Activated CD4-positive, alpha-beta T cell treated with anti-CD3 and anti-CD28 coated beads, Interleukin-2, Interleukin-6, amounts not matched to agents 100 ng/mL and 50 ng/mL, durations not matched to agents 16 hours and 8 hours (primary cell): ENCODE data around the gene SLC24A3.

ENCODE experiments used
- DNase-seq: peaks from one replicate; pipeline ENCODE4 v3.0.0-alpha.2; 2020

Gene SLC24A3

DNA sequence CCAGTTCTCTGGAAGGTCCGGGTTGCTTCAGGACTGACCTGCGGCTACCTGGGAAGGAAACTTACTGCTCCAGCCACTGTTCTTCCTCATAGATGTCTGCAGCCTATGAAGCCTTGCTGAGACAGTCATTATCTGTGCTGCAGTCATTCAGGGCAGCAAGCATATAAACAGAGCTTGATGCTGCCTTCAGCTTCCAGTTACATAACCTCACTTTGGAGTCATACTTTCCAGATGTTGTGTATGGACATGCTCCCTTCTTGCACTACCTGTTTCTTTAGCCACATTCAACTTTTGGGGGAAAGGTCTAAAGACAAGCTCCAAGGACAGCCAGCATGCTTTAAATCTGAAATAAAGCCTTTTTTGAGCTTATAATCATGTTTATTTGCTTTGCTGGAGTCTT is 98.1 kb downstream of the SLC24A3 start:
- no peak for DNase-seq

DNA sequence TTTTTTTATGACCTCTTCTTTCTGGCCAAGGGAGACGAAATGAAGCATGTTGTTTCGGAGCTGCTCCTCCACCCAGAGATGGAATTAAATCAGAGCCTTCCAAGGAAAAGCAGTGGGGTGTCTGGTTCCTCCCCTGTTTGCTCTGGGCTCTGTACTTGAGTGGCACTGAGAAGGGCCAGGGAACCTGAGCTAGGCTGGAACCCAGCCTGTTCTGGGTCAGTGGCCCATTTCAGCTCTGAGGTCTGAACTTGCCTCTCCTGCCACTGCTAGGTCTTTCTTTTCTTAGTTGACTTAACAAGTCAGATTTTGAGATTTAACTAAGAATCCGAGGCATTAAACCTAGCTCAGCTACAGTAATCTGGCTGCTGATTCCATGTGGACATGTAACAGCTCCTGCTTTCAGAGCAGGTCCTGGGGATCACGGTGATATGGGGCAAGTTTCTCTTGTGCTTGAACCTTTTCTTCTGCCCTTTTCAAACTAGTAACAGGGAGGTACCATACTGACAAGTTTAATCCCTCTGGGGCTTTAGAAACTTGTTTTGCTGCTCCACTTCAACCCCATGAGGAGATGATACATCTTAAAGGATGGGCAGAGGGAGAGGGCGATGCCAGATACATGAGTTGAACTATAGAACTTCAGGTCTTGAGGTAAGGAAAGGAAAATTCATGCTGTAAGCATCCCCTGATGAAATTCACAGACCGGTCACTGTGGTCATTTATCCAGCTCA is 101.1 kb downstream of the SLC24A3 start:
- DNase-seq, result no peak

DNA sequence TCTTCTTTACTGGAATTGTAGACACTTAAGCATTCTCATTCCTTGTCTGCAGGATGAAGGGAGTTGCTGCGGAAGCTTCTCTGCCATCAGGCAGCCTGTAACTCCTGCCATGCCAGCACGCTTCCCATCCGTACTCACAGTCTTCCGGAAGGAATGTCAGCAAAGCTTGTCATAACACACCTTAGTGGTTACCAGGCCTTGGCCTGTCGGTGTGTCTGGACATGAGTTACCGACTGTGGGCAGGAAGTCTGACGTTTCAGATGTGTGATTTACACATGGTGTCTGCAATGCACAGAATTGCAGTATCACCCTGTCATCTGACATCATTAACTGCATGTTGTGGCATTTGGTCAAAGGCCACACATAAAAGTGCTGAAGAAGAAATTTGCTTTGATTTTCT is 102.2 kb downstream of the SLC24A3 start:
- DNase-seq, result no peak

DNA sequence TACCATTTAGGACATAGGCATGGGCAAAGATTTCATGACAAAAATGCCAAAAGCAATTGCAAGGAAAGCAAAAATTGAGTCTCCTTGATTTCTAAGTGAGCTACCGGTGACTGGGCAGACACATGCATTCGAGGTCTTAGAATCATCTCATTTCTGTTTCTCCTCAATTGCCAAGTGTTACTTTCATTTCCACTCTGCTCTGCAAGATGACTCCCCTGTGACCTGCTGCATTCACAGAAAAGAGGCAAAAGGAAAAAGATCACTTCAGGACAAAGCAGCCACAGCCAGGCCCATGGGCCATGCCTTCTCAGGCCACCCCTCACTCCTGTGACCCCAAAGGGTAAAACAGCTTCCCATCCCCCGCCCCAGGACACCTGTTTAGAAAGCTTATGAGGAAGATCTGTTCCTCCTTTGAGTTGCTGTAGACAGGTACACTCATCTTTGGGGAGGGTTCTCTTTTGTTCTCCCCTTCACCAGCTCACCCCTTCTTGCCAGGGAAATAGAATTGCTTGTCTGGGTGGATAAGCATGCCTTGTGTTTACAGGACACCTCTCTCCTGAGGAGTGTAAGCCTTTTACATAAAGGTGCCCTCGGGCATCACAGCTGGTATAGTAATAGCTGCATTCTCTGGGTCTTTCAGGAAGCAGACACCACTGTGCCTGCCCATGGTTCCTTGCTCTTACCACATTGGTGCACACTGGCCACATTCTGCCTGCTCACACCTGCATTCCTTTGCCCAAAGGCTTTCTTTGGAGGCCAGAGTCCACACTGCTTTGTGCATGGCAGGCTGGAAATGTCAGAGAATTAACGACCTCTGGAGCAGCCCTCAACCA is 105.0 kb downstream of the SLC24A3 start:
- DNase-seq, result no peak

DNA sequence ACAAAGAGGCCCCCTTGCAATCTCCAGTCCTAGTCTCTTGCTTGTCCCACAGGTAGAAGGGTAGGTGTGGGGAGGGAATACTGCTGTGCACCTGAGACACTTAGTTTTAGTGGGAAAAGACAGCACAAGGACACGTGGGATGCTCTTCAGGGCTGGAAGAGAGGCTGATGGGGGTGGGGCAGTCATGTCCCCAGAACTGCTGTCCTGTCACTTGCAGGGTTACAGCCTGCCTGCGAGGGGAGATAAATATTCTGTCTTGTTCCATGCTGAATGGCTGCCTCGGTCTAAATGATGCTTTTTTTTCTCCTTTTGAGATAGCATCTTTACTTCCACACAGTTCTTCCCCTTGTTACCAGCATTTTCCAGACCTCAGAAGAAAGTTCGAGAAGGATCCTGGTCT is 106.2 kb downstream of the SLC24A3 start:
- no peak for DNase-seq

DNA sequence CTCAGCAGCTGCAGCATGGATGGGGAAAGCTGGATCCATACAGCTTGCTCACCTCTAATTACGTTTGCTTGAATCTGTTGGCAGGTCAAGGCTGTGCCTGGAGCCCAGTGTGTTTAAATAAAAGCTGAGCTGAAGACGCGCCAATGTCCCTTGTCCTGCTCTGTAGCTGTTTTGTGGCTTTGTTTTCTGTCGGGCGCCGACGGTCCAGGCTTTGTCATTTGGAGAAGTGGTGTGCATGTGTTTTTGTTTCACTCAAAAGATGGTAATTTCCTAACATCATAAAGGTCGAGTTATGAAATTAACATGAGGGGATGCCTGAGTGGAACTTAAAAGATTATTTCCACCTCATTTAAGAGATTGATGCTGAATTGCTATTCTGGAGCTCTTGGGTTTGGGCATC is 107.6 kb downstream of the SLC24A3 start:
- DNase-seq, result no peak

DNA sequence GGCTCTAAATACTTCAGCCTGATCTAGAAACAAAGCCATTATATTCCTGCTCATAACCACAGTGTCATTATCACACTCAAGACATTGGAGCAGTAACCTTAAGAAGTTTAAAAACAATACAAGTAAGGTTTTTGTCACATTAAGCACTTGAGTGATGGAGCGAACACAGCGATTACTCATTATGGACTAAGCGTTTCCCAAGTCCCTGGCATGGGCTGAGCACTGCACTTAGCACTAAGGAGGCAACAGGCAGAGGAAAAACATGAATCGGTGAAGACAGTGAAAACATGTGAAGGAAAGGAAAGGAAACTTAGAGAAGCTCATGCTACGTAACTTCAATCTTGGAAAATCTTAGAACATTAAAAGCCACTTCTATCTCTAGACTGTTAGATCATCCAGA is 108.7 kb downstream of the SLC24A3 start:
- DNase-seq, result no peak

DNA sequence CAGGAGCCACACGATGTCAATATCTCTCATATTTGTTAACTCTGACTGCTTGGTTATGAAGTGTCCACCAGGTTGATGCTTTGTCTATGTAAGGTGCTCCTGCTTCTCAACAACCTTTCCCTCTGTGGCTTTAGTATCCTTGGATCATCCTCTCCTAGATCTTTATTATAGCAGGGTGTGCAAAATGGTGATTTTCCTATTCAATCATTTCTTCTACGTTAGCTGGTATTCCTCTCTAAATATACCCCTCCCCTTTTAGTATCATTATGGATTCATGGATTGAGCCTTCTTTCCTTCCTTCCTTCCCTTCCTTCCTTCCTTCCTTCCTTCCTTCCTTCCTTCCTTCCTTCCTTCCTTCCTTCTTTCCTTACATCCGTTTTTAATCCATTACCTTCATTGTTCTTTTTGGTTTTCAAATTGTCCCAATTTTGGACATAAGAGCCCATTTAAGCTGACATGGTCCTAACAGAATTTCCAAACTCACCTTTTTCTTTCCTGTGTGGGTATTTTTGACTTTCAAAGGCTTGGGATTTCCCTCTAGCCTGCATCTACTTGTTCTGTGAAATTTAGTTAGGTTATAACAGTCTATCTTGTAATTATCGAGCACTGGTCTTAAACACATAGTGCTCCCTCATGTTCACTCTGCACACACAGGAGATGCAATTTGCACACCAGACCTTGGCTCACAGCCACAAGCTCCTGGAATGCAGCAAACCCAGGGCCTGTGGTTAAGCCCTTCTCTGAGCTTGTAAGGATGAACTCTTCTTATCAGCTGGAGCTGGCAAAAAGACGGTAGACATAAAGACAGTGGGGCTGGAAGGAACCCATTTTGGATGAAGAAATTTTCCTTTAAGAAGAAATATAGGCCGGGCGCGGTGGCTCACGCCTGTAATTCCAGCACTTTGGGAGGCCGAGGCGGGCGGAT is 109.9 kb downstream of the SLC24A3 start:
- no peak for DNase-seq

DNA sequence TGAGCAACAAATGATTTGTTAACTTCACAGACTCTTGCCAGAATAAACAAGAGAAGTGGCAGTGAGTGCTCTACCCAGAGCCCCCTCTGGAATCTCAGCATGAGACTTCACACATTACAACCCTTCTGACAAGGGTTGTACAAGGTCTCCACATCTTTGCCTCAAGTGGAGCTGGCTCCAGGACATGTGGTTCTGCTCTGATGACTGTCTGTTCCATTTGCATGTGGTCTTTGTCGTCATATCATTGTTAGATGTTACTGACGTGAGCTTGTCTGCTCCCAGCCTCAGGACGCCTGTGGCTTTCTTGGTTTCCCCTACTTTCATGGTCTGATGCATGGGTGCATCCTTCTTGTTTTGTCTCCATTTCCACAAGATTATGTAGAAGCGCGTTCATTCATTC is 115.0 kb downstream of the SLC24A3 start:
- DNase-seq, result no peak

DNA sequence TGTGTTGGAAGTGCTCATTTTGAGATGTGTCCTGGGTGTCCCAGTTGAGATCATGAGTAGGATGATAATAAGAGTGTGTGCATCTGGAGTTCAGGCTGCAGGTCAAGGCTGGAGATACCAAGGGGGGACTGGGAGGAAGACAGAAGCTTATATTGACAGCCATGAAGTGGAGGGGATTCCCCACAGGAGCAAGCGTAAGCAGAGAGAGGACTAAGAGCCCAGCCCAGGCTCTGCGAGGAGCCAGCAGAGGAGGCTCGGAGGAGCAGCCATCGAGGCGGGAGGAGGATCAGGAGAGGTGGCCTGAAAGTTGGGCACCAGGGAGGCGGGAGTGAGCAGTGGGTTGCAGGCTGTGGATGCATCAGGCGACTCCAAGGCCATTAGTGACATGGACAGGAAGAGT is 116.2 kb downstream of the SLC24A3 start:
- DNase-seq, result no peak

DNA sequence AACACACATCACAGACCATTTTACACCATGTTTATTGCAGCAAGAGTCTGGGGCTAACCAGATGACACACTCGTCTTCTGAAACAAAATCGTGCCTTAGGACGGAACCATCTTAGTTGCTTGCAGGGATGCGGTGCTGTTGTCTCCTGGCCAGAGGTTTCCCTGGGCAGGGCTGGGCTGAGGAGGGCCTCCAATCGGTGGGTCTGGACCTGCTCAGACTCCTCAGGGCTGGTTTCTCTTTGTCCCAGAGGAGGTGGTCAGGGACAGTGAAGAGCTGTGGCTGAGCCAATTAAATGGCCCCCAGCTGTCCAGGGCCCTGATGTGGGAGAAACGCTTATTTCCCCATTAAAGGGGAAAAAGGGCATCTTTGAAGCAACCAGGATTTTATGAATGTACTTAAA is 117.6 kb downstream of the SLC24A3 start:
- DNase-seq, result no peak

DNA sequence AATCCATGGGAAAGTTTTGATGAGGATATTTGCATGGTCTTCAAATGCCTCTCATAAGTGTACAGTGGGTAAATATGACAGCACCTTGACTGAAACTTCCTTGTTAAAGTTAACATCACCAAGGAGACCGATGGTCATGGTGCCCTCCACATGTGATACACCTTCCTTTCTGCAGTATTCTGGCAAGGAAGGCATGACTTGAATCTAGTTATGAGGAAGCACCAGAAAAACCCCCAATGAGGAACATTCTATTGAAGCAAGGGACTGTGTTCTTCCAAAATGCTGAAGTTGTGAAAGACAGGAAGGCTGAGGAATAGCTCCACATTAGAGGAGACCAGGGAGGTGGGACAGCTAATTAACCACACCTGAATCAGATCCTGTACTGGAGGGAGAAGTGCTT is 118.3 kb downstream of the SLC24A3 start:
- no peak for DNase-seq

DNA sequence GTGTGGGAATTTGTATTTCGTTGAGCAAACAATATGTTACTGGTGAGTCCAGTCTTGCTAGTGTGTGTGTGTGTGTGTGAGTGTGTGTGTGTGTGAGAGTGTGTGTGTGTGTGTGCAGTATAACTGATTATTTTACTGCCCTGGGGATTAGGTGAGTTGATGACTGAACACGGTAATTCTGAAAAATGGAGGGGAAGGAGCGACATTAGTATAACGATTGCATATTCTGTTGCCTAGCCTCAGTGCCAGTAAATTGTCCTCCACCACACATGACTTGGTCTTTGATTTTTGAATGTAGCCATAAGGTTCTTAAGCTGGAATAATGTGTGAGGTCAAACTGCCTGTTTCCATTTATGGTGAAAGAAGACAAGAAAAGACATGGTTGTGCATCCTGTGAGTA is 121.1 kb downstream of the SLC24A3 start:
- no peak for DNase-seq

DNA sequence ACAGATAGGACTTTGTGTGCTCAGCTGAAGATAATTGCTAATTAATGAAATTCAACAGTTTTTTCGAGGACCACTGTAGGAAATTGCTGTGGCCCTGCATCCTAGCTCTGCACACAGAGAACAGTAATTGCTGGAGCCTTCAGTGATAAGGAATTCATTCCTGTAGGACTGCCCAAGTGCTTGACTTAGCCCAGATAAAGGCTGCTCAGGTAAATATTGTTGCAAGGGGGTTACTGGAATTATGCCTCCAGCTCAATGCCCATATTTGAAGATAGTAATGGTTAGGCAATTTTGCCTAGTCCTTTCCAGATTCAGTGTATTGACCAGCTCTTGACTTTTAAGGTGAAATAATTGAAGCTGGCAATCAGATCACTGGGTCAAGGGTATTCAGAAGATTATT is 122.9 kb downstream of the SLC24A3 start:
- no peak for DNase-seq

DNA sequence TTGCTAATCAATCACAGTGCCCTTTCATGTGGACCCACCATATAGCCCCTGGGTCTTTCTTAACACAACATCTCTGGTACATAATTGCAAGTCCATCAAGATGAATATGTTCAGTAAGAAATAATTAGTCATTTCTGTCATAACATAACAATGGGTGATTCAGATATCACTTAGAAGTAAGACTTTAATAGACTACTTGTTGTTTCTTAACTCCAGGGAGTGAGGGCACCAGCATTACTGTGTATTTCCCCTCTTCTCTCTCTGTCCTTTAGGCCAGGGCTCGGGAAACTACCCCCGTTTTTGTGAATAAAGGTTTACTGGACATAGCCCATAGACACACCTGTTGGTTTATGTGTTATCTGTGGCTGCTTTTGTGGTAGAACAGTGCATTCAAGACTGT is 123.5 kb downstream of the SLC24A3 start:
- no peak for DNase-seq

DNA sequence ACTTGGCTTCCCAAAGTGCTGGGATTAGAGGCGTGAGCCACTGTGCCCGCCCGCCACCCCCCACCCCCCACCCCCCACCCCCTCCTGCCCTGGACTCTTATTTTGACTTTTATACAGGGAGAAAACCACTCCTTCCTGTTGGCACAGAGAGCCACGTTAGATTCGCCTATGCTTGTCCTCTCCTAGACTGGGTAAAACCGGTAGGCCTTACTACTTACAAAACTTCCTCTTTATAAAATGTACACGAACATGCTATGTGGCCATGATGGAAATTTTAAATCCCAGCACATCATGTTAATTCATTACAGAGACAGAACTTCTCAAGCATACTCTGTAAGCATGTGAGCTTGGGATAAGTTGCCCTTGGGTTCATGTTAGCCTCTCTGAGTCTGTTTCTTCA is 124.2 kb downstream of the SLC24A3 start:
- no peak for DNase-seq

DNA sequence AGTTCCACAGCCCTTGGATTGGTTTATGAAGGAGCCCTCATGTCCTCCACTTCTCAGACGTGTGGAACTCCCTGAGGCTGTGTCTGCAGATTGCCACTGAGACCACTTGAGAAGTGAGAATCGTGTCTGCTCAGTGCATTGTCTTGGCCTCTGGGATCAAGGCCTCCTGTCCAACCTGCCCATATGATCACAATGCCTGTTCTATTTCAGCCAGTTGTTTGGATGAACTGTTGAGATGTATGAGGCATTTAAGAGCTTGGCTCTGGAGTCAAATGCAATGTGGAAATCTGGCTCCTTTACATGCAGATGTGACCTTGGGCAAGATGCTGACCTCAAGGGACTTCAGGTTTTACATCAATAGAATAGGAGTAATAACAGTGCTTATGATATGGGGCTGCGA is 125.9 kb downstream of the SLC24A3 start:
- DNase-seq, result no peak

DNA sequence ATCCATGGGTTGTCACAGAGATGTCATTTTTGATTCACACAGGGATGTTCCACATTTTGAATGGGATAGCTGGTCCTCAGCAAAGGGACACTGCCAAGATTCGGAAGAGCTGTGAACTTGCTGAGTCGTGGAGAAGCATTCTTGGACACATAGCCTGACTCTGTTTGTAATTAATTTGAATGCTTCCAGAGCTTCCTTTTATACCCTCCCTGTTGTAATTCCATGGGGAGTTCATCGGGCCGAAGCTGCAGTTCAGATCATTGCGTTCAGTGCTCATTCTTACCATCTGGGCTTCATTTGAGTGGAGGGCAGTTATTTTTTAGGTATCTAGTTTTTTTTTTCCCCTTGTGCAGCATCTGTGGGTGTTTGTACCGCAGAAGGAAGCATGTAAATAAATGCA is 126.5 kb downstream of the SLC24A3 start:
- no peak for DNase-seq

DNA sequence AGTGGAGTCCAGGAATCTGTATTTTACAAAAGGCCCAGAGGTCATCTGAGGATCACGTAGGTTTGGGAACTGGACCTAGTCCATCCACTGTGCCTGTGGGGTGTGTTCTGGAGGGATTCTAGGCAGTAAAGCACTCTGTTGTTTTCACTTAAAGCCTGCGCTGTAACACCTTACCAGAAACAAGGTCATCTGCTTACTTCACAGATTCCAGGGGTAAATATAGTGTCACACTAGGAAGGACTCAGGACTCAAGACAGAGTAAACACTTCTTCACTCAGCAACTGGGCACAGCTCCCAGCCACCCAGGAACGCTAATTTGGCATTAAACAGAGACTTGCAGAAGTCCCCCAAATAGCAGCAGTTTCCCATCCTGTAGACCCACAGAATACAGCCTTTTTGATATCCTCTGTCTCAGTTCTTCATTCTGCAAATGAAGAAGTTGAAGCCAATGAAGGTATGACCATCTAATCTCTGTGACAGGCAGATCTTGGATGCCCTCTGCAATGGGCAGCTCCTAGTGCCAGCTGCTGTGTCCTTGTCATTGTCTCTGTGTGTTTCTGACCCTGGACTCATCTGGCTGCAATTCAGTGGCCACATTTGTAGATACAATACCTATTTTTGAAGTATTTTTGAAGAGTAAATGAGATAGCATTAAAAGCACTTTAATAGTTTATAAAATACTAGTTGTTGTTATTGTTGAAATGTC is 129.1 kb downstream of the SLC24A3 start:
- DNase-seq, result no peak

DNA sequence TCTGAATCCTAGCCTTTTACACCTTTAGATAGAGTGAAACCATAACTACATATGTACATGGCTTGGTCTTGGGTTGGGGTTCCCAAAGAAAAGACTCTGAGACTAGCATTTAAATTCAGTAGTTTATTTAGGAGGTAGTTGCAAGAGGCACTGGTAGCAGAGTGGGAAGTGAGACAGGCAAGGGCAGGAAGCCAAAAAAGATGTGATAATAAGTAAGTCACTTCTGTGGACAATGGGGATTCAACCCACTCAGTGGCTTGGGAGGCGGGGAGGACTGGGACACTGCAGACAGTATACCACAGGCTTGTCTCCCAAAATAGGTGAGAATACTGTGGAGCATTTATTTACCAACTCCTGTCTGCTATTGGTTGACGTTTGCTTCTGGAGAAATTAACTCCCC is 131.9 kb downstream of the SLC24A3 start:
- DNase-seq, result no peak

DNA sequence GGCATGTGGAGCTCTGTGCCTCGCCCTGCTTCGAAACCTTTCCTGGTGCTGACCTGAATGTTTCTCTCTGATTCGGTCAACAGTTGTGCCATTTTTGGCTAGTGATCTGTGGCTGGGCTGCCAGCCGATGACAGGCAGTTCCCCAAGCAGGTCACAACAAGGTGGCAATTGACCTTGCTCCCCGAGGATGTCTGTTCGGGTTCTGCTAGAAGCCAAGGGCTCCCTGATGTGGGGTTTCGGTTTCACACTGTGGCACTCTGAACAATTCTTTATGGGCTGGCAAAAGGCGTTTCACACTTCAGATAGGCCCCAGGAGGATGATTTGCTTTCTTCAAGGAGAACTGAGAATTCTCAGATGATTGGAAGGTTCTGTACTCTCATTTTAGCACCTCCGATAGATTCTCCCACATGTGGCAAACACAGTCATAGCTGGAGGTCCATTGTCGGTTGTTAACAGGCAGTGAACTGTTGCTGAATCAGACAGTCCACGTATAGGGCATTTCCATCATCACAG is 135.6 kb downstream of the SLC24A3 start:
- no peak for DNase-seq

DNA sequence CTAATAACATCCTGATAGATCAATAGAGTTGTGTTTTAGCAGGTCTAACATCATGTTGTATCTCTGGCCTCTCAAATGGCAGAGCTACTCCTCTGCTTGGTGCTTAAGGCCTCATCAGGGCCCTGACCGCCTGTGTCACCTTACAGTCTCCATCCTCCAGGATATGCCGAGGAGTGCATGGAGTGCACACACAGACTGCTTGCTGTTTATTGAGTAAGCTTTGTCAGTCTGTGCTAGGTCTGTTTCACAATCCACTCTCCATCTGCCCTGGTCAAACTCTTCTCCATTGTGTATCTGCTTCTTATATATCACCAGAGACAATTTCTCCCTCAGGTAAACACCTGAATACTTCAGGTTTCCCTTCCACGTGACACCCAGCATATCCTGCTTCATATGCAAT is 136.1 kb downstream of the SLC24A3 start:
- DNase-seq, result no peak

DNA sequence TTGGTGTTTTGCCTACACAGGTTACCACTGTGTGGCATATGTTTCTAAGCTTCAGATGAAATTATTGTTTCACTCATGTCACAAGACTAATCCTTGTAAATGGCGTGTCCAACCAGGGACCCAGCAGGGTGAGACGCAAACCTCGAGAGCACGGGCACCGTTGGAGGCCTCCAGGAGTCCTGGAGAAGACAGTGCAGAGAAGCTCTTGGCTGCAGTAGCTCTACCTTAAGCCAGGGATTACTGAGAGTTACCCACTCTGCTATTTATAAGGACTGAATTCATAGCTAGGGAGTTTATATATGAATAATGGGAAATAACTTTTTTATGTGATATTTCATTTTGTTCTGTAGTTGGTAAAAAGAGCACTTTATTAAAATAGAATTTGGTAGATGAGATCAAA is 137.4 kb downstream of the SLC24A3 start:
- DNase-seq, result no peak
